ENCODE measurements around the gene HPF1. TPM values are rescaled to one million over a fixed set of nuclear protein-coding genes. Genes with fewer than 3 reads are reported as not detected.

The HPF1 gene
- polyA plus RNA-seq, 1 of the 3 experiments (the other 2 are of a cell fraction) = 23.5 TPM

DNA sequence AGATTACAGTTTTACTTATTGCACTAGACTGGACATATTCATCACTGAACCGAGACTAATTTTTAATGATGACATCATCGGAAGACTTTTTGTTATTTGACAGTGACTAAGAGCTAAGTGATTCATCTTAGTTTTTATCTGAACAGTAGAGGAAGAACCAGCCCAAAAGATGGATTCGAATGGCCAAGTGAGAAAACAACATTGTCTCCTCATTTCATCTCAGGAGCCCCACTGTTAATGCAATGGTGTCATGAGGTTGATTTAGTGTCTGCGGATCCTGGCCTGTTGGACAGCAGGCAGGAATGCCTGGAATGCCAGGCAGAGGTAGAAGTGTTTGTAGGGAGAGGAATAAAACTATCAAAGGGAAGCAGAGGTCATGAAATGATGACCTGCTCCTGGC lies 37.8 kb upstream of the HPF1 start:
- H3K79me2 ChIP-seq (ENCODE audit: insufficient read depth) = no peaks in the 10 kb centered on the region
- peak overlapping the region; percentile 38; the same call in 1 of the 2 replicates for H3K4me2 ChIP-seq
- no peak overlapping the region for H3K9ac ChIP-seq
- H3K9me3 ChIP-seq = no peaks in the 10 kb centered on the region
- peaks cover 2 to 12% of the 10 kb centered on the region in 2 experiments; a peak in 2 of 4 replicates for H3K4me1 ChIP-seq (ENCODE audit: control insufficient read depth in 1 of 2, insufficient read depth in 2 of 2, low read depth in 1 of 2, low read length in 1 of 2)
- no peak overlapping the region for H3K4me3 ChIP-seq (ENCODE audit: low read depth in 2 of 2, low read length in 1 of 2)
- peaks cover 12% of the 10 kb centered on the region for H3F3A ChIP-seq (replicated peaks; ENCODE audit: insufficient read depth)
- peak overlapping the region in 1 of 2 experiments; percentile 57; a peak in 2 of 4 replicates for H3K27ac ChIP-seq (ENCODE audit: low read depth in 2 of 2, low read length in 1 of 2)
- WGBS (ENCODE audit: low lambda C conversion rate) = 5% methylated on average over 4 of the region's 4 CpGs
- no peaks in the 10 kb centered on the region for H3K27me3 ChIP-seq (ENCODE audit: insufficient read depth)
- no peaks in the 10 kb centered on the region for H3K36me3 ChIP-seq (replicated peaks in 1 of 2; ENCODE audit: control insufficient read depth in 1 of 2, insufficient read depth in 2 of 2, low read length in 1 of 2)
- 0 out of 2 replicates have a peak overlapping the region, but pooled peaks have one; percentile 13 for H2AFZ ChIP-seq (ENCODE audit: low read depth)
- no peaks in the 10 kb centered on the region for H4K20me1 ChIP-seq (ENCODE audit: insufficient read depth)
- POLR2A ChIA-PET = no interaction called here
- DNase-seq = no peak
- no peak for TF ChIP-seq MXI1 (IDR thresholded peaks at IDR 0.05; ENCODE audit: low read depth, low read length)
- TF ChIP-seq TEAD4 (IDR thresholded peaks at IDR 0.05; ENCODE audit: borderline replicate concordance, insufficient read depth) = 0 out of 2 replicates have a peak, but pooled peaks have one; percentile 16
- TF ChIP-seq, protein P1, sequence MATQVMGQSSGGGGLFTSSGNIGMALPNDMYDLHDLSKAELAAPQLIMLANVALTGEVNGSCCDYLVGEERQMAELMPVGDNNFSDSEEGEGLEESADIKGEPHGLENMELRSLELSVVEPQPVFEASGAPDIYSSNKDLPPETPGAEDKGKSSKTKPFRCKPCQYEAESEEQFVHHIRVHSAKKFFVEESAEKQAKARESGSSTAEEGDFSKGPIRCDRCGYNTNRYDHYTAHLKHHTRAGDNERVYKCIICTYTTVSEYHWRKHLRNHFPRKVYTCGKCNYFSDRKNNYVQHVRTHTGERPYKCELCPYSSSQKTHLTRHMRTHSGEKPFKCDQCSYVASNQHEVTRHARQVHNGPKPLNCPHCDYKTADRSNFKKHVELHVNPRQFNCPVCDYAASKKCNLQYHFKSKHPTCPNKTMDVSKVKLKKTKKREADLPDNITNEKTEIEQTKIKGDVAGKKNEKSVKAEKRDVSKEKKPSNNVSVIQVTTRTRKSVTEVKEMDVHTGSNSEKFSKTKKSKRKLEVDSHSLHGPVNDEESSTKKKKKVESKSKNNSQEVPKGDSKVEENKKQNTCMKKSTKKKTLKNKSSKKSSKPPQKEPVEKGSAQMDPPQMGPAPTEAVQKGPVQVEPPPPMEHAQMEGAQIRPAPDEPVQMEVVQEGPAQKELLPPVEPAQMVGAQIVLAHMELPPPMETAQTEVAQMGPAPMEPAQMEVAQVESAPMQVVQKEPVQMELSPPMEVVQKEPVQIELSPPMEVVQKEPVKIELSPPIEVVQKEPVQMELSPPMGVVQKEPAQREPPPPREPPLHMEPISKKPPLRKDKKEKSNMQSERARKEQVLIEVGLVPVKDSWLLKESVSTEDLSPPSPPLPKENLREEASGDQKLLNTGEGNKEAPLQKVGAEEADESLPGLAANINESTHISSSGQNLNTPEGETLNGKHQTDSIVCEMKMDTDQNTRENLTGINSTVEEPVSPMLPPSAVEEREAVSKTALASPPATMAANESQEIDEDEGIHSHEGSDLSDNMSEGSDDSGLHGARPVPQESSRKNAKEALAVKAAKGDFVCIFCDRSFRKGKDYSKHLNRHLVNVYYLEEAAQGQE (IDR thresholded peaks at IDR 0.05; ENCODE audit: low read depth, low read length) = peak; percentile 44; the same call in 1 of the 2 replicates
- TF ChIP-seq, protein P2, sequence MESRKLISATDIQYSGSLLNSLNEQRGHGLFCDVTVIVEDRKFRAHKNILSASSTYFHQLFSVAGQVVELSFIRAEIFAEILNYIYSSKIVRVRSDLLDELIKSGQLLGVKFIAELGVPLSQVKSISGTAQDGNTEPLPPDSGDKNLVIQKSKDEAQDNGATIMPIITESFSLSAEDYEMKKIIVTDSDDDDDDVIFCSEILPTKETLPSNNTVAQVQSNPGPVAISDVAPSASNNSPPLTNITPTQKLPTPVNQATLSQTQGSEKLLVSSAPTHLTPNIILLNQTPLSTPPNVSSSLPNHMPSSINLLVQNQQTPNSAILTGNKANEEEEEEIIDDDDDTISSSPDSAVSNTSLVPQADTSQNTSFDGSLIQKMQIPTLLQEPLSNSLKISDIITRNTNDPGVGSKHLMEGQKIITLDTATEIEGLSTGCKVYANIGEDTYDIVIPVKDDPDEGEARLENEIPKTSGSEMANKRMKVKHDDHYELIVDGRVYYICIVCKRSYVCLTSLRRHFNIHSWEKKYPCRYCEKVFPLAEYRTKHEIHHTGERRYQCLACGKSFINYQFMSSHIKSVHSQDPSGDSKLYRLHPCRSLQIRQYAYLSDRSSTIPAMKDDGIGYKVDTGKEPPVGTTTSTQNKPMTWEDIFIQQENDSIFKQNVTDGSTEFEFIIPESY (IDR thresholded peaks at IDR 0.05; ENCODE audit: borderline replicate concordance, low read depth) = no peak
- peak; percentile 26; the same call in 1 of the 2 replicates for TF ChIP-seq TCF12 (IDR thresholded peaks at IDR 0.05)
- TF ChIP-seq RXRA (IDR thresholded peaks at IDR 0.05; ENCODE audit: borderline replicate concordance, low read depth) = no peak
- TF ChIP-seq, protein P3, sequence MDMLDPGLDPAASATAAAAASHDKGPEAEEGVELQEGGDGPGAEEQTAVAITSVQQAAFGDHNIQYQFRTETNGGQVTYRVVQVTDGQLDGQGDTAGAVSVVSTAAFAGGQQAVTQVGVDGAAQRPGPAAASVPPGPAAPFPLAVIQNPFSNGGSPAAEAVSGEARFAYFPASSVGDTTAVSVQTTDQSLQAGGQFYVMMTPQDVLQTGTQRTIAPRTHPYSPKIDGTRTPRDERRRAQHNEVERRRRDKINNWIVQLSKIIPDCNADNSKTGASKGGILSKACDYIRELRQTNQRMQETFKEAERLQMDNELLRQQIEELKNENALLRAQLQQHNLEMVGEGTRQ (IDR thresholded peaks at IDR 0.05; ENCODE audit: borderline replicate concordance, low read depth, low read length) = no peak
- peak; percentile 50; the same call in 1 of the 2 replicates for TF ChIP-seq JUND (IDR thresholded peaks at IDR 0.05)
- TF ChIP-seq RCOR1 (IDR thresholded peaks at IDR 0.05; ENCODE audit: low read length) = no peak
- TF ChIP-seq, protein P4, sequence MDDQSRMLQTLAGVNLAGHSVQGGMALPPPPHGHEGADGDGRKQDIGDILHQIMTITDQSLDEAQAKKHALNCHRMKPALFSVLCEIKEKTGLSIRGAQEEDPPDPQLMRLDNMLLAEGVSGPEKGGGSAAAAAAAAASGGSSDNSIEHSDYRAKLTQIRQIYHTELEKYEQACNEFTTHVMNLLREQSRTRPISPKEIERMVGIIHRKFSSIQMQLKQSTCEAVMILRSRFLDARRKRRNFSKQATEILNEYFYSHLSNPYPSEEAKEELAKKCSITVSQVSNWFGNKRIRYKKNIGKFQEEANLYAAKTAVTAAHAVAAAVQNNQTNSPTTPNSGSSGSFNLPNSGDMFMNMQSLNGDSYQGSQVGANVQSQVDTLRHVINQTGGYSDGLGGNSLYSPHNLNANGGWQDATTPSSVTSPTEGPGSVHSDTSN (IDR thresholded peaks at IDR 0.05) = peak; percentile 60
- no peak for TF ChIP-seq EP300 (IDR thresholded peaks at IDR 0.05; ENCODE audit: borderline replicate concordance in 1 of 2, low read depth in 1 of 2, low read length in 1 of 2)
- TF ChIP-seq FOSL2 (IDR thresholded peaks at IDR 0.05; ENCODE audit: borderline replicate concordance, low read depth) = peak; percentile 74
- H3K9me2 ChIP-seq = no peaks in the 10 kb centered on the region
- CTCF ChIA-PET = interaction anchor here (0.7 to 1.3 kb wide), 2 partner anchors 14 to 252 kb away, joined by 3 read pairs; no protein-coding TSS in a partner anchor

All from SK-N-SH (cell line).